Bronchial epithelial cell (primary cell): ENCODE results near the gene STIL. TPM values are rescaled to one million over a fixed set of nuclear protein-coding genes. Genes with fewer than 3 reads are reported as not detected.
"Not testable (repeated sequence)": the region's sequence is repeated elsewhere in the genome, so short reads cannot be mapped to it uniquely, and the experiment has no call there.

Source experiments
- DNase-seq: peaks from one replicate; pipeline ENCODE4 v3.0.0-alpha.2; 2010; ENCODE audit warnings: low read depth
- FAIRE-seq: peaks from 2 replicates; lab custom pipeline; 2011; peaks lifted over from hg19 to GRCh38; lab: Jason Lieb, UNC
- H3K27me3 ChIP-seq: 2 replicates; pipeline ENCODE4 v1.5.1; 2011; ENCODE audit warnings: low read length; ENCODE audit not compliant: control insufficient read depth, insufficient read depth
- H3K36me3 ChIP-seq: 2 replicates; pipeline ENCODE4 v1.5.1; 2011; ENCODE audit warnings: low read length; ENCODE audit not compliant: control insufficient read depth, insufficient read depth
- H3K4me3 ChIP-seq: 2 replicates; pipeline ENCODE4 v1.5.1; 2011; ENCODE audit warnings: mild to moderate bottlenecking, low read depth, low read length, control low read depth
- CTCF ChIP-seq: IDR thresholded peaks from 2 replicates; pipeline ENCODE4 v1.5.1; 2011; ENCODE audit warnings: mild to moderate bottlenecking, moderate library complexity, low read length, control low read depth, inconsistent platforms; ENCODE audit not compliant: insufficient read depth, severe bottlenecking
- total RNA-seq: library from RNA; depleted of rRNA; stranded (reverse); fragments of >200 nt; gene quantifications from 2 replicates; pipeline ENCODE4 v1.2.1, GENCODE V29; 2014

STIL gene
- 0.64 and 0.79 TPM in 2 replicates for total RNA-seq

- TF ChIP-seq CTCF = no peak
- Histone ChIP-seq H3K4me3 (peak within 1 kb of the TSS; percentile 73), H3K36me3 (no peaks in the 10 kb centered on the region), H3K27me3 (no peaks in the 10 kb centered on the region)
- DNase-seq (peak; percentile 99), FAIRE-seq (no peak)
These were observed at the start of gene STIL for GRCh38 chr1:47313915-47314664. Gene STIL (minus strand): TSS chr1:47314147. CDS start chr1:47310319, 3,828 bp downstream.

GRCh38 chr1:47362828-47363227 lies 48.9 kb upstream of the STIL start:
- FAIRE-seq = no peak
- H3K27me3 ChIP-seq = no peaks in the 10 kb centered on the region
- H3K36me3 ChIP-seq = no peaks in the 10 kb centered on the region
- TF ChIP-seq CTCF = no peak
- H3K4me3 ChIP-seq = no peak overlapping the region
- no peak for DNase-seq

- Histone ChIP-seq H3K27me3 (no peaks in the 10 kb centered on the region), H3K36me3 (no peaks in the 10 kb centered on the region), H3K4me3 (no peak overlapping the region)
- FAIRE-seq = no peak
- DNase-seq = no peak
- no peak for TF ChIP-seq CTCF
These were observed 47.4 kb upstream of the STIL start for GRCh38 chr1:47361380-47361779.

GRCh38 chr1:47351305-47351704 lies 37.4 kb upstream of the STIL start:
- no peak for FAIRE-seq
- no peak for TF ChIP-seq CTCF
- H3K36me3 ChIP-seq = no peaks in the 10 kb centered on the region
- no peaks in the 10 kb centered on the region for H3K27me3 ChIP-seq
- H3K4me3 ChIP-seq = no peak overlapping the region
- peak; percentile 52 for DNase-seq

- DNase-seq (no peak), FAIRE-seq (no peak)
- H3K27me3 ChIP-seq = no peaks in the 10 kb centered on the region
- H3K36me3 ChIP-seq = no peaks in the 10 kb centered on the region
- H3K4me3 ChIP-seq = no peak overlapping the region
- TF ChIP-seq CTCF = no peak
These were observed 34.3 kb upstream of the STIL start for GRCh38 chr1:47348246-47348645.

GRCh38 chr1:47347735-47348134 lies 33.8 kb upstream of the STIL start:
- DNase-seq (no peak), FAIRE-seq (no peak)
- TF ChIP-seq CTCF = no peak
- H3K27me3 ChIP-seq = no peaks in the 10 kb centered on the region
- no peaks in the 10 kb centered on the region for H3K36me3 ChIP-seq
- no peak overlapping the region for H3K4me3 ChIP-seq

GRCh38 chr1:47346979-47347378 lies 33.0 kb upstream of the STIL start:
- not testable (repeated sequence) for H3K4me3 ChIP-seq, H3K36me3 ChIP-seq, H3K27me3 ChIP-seq, FAIRE-seq, DNase-seq
